Forelimb muscle (tissue), 1 donor: ENCODE measurements around the gene AKR1C8. TPM values are rescaled to one million over a fixed set of nuclear protein-coding genes. Genes with fewer than 3 reads are reported as not detected.
"Not testable (repeated sequence)": the region's sequence is repeated elsewhere in the genome, so short reads cannot be mapped to it uniquely, and the experiment has no call there.

Source experiments
- DNase-seq: peaks from one replicate; pipeline ENCODE4 v3.0.0-alpha.2; 2013; ENCODE audit warnings: low read depth
- polyA plus RNA-seq: library from polyadenylated mRNA; unstranded; fragments of 120-200 nt; gene quantifications from one replicate; pipeline ENCODE4 v1.2.1, GENCODE V29; 2013; ENCODE audit not compliant: insufficient read length

Gene AKR1C8
- polyA plus RNA-seq, result not detected

DNA sequence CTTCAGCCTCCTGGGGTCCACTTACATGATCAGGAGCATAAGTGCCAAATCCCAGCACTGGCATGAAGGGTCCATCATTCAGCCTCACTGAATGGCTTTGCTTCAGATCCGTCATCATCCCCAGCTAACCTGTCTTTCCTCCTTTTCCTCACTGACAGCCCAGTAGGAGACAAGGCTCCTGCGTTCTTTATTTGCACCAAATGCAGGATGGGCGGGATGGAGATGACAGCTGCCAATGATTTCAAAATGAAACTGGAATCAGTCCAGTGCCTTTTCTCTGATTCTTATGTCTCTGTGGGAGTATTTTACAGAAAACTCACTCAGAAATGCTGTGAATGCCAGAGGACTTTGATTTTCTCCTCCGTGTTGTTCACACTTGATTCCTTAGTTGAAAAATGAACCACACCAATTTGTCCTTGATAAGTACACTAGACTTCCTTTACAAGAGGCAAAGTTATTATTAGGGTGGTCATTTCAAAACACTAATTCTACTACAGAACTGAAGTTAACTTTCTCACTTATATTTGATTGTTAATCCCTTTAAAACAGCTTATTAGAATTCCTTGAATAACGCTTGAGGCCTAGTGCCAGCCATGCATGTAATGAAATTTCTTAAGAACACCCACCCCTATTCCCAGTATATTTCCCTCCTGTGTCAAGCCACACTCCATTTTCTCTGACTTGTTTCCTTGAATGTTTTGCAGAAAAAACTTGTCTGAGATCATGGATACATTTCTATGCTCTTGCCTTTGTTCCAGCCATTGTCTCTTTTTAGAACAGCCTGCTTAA lies at the start of gene AKR1C8:
Gene AKR1C8, minus strand, starts transcription at position 164 of the 789 bp plus-strand sequence. Its CDS starts 46 bp downstream, at position 118.
- DNase-seq, result no peak

DNA sequence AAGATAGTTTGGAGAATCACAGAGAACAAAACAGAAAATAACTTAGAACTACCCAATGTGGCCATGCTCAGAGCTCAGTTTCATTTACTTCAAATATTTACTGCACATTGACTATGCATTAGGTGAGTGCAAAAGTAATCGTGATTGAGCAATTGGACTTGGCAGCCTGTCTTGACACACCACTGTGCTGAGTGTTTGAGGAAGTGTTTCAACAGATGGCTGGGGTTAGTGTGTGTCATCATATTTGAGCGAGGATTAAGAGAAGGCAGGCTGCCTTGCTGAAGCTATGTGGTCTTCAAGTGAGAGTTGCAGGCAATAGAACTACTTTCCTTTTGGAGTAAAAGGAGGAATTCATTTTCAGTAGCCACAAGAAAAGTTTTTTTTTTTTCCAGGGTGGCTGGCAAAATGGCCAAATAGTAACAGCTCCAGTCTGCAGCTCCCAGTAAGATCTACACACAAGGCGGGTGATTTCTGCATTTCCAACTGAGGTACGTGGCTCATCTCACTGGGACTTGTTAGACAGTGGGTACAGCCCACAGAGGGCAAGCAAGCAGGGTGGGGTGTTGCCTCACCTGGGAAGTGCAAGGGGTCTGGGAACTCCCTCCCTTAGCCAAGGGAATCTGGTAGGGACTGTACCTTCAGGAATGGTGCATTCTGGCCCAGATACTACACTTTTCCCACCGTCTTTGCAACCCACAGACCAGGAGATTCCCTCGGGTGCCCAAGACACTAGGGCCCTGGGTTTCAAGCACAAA lies 49.3 kb upstream of the AKR1C8 start:
- DNase-seq, result peak; percentile 24

DNA sequence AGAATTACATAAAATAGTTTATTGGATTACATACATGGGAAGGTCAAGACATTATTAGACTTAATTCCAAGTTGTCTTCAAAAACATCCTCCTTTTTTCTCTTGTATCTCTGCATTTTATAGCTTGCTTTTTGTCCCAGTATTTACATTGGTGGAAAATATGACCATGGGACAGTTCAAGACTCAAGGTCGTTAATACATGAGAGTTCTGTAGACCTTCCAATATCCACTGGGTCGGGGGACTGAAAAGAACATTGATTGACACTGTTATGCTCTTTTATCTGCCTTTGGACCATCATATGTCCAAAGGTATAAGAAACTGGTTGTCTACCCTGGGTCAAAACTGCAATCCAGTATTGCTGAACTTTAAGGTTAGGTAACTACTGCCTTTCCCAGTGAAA lies 48.4 kb upstream of the AKR1C8 start:
- DNase-seq, result no peak

DNA sequence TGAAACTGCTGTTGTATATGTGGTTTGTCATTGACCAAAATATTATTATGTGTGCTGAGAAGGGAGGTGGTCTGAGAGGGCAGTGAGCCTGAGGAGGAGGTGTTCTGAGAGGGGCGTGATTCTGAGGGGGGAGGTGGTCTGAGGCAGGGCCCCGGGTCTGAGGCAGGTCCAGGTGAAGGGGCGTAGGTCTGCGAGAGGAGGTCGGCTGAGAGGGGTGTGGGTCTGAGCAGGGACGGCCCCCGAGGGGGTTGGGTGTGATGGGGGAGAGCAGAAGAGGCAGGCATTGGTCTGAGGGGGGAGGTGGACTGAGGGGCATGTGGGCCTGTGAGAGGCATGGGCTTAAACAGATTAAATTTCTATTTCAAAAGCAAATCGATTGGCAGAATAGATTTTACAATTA lies 44.1 kb upstream of the AKR1C8 start:
- DNase-seq, result no peak

DNA sequence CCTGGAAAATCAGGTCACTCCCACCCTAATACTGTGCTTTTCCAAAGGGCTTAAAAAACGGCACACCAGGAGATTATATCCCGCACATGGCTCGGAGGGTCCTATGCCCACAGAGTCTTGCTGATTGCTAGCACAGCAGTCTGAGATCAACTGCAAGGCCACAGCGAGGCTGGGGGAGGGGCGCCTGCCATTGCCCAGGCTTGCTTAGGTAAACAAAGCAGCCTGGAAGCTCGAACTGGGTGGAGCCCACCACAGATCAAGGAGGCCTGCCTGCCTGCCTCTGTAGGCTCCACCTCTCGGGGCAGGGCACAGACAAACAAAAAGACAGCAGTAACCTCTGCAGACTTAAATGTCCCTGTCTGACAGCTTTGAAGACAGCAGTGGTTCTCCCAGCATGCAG lies 38.0 kb upstream of the AKR1C8 start:
- not testable (repeated sequence) for DNase-seq

DNA sequence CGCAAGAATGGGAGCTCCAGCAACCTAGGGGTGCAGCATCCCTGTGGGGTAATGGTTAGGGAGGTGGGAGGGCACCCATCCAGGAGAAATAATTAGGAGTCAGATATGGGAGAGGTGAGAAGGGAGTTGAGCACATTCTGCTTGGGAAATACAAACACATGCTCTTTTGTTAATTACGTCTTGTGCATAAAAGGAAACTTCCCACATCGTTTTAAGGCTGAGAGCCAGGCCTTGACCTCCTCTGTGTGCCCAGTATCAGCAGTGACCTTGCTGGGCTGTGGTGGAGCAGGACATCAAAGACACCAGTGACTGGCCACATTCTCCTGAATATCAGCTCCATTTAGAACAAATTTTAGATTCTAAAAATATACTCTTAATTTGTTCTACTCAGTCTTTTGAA lies 34.3 kb upstream of the AKR1C8 start:
- DNase-seq, result no peak

DNA sequence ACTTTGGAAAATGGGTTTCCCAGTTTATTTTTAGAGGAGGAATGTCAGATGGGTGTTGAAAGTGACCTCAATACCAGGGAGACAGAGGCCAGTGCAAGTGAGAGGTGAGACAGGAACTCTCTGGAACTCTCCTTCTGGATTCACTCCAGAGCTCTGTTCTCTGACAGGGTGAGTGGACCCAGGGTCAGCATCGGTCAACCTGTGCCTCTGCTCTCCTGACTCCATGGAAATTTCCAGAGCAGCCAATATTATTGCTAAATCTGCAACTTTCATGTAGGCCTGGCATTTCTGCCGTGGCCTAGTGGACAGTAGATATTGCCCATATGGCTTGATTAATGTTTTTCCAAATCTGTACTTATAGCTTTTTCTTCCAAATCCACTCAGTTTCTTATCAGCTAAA lies 31.9 kb upstream of the AKR1C8 start:
- no peak for DNase-seq

DNA sequence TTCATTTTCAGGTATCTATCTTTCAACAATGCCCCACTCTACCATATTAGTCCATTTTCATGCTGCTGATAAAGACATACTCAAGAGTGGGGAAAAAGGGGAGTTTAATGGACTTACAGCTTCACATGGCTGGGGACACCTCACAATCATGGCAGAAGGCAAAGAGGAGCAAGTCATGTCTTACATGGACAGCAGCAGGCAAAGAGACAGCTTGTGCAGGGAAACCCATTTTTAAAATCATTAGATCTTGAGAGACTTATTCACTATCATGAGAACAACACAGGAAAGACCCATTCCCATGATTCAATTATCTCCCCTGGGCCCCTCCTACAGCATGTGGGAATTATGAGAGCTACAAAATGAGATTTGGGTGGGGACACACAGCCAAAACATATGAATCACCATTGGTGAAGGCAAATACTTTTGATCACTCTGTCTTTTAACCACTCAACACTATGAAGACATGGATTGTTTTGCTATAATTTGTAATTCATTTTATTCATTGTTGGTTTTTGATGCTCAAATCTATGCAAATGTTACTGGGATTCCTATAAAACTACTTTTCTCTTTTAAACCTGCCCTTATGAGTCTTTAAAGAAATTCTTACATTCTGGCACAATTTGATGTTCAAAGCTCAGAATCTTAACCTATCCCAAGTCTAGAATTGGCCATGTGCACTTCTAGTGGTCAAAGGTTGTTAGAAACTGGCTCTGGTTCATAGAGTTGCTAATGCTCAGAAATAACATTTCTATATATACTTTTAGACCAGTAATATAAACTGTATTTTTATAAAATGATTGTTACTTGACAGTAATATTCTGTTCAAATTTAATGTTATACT lies 27.0 kb upstream of the AKR1C8 start:
- no peak for DNase-seq

DNA sequence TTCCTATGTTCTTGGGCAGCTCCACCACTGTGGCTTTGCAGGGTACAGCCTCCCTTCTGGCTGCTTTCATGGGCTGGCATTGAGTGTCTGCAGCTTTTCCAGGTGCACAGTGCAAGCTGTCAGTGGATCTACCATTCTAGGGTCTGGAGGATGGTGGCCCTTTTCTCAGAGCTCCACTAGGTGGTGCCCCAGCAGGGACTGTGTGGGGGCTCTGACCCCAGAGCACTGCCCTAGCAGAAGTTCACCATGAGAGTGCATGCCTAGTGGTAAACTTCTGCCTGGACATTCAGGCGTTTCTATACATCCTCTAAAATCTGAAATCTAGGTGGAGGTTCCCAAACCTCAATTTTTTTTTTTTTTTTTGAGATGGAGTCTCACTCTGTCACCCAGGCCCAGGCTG lies 25.3 kb upstream of the AKR1C8 start:
- DNase-seq, result not testable (repeated sequence)

DNA sequence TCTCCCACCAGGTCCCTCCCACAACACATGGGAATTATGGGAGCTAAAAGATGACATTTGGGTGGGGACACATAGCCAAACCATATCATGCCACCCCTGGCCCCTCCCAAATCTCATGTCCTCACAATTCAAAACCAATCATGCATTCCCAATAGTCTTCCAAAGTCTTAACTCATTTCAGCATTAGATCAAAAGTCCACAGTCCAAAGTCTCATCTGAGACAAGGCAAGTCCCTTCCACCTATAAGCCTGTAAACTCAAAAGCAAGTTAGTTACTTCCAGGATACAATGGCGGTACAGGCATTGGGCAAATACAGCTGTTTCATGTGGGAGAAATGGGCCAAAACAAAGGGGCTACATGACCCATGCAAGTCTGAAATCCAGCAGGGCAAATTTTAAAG lies 24.8 kb upstream of the AKR1C8 start:
- not testable (repeated sequence) for DNase-seq

DNA sequence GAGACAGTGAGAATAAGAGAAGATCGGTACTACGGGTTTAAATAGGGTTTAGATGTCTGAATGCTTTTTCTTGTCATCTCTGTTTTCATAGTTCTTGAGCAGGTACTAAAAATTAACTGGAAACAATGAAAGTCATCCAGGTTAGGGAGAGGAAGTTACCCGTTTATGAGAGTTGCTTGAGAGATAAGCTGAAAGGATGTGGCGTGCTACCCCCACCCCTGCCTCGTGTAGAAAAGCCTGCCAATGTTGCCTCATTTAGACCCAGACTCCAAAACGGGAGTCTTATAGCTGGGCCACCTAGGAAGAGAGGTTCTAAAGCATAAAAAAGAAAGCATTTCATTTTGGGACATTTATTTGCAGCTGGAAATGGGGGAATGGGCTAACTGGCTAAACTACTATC lies 21.8 kb upstream of the AKR1C8 start:
- no peak for DNase-seq

DNA sequence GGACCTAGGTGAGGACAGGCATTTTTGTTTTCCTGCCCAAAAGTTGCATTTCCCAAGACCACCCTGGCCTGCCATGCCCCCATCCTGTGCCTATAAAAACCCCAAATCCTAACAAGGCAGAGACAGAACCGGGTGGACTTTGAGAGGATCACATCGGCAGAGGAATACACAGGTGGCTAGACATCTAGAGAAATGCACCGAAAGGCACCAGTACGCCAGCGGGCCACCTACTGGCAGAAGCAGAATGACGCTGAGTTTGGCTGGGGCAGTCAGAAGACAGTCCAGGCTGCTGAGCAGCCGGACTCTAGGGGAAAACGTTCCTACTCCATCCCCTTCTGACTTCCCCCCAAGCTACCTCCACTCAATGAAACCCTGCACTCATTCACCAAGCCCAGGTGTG lies 14.4 kb upstream of the AKR1C8 start:
- DNase-seq, result no peak

DNA sequence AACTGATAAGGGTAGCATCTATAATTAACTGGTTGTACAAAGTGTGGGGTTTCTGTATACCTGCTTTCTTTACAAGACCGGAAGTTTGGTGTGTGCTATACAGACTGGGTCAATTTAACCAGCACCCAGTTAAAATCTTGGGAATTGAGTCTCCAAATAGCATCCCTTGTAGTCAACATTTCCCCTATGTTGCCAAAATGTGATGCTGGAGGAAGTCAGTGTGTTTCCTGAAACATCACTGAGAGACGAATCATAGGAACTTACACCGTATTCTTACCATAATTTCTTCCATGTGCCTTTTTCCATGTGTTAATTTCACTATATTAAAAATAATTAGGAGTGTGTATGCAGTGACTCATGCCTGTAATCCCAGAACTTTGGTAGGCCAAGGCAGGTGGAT lies 13.4 kb upstream of the AKR1C8 start:
- DNase-seq, result no peak

DNA sequence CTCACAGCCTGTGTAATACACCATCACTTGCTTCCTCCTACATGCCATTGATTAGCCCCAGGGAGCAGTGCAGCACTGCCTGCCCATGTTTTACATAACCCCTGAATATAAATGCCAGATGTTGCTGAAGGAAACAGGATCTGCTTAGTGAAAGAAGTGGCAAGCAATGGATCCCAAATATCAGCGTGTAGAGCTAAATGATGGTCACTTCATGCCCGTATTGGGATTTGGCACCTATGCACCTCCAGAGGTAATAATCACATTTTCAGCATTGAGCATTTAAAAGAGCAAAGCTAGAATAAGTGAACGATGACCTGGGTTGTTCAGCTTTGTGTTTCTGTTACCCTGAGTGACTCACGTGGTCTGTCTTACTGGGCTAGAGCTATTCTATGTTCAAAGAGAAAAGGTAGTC lies 11.8 kb upstream of the AKR1C8 start, which contains the start of gene AKR1C4:
Gene AKR1C4, plus strand, starts transcription at position 136 of the 412 bp plus-strand sequence. Its CDS starts 31 bp downstream, at position 167.
- DNase-seq, result no peak

DNA sequence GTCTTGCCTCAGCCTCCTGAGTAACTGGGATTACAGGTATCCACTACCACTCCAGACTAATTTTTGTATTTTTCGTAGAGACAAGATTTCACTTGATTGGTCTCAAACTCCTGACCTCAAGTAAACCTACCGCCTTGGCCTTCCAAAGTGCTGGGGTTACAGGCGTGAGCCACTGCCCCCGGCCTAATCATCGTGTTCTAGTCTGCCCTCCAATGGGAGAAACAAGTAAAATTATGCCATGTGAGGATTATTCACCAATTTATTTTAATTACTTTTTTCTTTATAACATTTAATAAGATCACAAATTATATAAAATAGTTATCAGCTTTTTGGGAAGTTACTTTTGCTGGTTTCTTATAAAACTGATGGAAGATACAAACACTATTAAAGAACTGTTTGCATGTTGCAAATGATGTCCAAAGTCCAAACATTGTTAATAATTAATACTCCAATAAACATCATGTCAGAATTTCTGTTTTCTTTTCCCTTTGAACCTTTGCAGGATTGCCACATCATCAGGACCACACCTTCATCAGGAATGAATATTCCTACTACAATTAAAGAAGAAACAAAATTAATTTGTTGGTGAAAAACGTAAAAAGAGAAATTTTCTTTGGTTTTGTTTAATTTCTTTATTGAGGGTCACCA lies 10.9 kb upstream of the AKR1C8 start:
- DNase-seq, result no peak

DNA sequence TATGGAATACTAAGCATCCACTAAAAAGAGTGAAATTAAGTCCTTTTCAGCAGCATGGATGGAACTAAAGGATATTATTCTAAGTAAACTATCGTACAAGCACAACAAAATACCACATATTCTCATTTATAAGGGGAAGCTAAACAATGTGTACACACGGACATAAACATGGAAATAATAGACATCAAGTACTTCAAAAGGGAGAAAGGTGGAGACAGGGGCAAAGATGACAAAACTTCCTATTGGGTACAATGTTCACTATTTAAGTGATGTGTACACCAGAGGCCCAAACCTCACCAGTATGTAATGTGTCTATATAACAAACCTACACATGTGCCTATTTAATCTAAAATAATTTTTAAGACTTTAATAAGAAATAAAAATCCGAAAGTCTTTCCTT lies 9.5 kb upstream of the AKR1C8 start:
- no peak for DNase-seq

DNA sequence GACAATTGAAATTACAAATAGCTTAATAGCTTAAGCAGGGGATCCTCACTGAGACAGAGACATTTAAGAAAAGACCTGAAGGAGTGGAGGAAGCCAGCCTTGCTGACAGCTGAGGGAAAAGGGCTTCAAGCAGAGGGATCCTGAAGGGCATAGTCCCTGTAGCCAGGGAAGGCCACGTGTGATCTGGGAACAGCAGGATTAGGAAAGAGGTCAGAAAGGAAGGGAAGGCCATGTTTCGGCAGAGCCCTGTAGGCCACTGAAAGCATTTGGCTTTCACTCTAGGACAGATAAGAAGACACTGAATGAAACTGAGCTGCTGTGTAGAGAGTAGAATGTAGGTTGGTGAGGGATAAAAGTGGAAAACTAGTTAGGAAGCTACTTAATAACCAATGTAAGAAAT lies 3.4 kb upstream of the AKR1C8 start:
- DNase-seq, result no peak

DNA sequence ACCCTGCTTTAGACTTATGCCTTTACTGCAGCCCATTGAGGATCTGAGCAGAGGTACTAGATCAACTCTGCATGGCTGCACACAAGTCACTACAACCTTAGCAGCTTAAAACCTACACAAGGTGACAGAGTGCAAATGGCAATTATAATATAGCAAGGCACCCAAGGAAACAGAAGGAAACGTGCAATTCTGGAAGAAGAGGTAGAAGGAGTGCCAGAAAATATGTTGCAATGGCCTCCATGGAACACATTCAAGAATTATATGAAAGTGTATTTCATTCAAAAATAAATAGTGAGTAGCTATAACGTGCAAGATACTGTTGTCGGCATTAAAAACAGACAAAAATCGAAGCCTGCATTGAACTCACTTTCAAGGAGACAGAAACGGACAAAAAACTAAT lies 2.9 kb upstream of the AKR1C8 start:
- no peak for DNase-seq

DNA sequence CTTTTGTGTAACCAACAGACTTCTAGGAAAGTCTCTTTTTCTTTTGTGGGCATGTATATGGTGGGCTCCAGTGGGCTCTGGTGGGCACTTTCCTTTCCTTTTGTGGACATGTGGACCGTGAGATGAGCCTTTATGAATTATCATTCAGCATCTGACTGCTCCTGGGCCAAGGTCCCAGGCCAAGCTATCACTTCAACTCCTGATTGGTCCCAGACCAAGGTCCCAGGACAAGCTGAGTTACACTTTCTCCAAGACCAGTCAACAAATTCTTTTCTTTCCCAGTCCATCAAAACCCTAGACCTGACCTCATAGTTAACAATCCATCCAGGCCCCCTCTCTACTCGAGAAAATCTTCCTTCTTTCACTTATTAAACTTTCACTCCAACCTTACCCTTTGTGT lies 1.0 kb downstream of the AKR1C8 start:
- DNase-seq, result no peak

DNA sequence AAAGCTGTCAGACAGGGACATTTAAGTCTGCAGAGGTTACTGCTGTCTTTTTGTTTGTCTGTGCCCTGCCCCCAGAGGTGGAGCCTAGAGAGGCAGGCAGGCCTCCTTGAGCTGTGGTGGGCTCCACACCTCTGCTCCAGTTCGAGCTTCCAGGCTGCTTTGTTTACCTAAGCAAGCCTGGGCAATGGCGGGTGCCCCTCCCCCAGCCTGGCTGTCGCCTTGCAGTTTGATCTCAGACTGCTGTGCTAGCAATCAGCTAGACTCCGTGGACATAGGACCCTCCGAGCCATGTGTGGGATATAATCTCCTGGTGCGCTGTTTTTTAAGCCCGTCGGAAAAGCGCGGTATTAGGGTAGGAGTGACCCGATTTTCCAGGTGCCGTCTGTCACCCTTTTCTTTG lies 4.4 kb downstream of the AKR1C8 start:
- not testable (repeated sequence) for DNase-seq

DNA sequence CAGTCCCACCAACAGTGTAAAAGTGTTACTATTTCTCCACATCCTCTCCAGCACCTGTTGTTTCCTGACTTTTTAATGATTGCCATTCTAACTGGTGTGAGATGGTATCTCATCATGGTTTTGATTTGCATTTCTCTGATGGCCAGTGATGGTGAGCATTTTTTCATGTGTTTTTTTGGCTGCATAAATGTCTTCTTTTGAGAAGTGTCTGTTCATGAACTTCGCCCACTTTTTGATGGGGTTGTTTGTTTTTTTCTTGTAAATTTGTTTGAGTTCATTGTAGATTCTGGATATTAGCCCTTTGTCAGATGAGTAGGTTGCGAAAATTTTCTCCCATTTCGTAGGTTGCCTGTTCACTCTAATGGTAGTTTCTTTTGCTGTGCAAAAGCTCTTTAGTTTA lies 9.4 kb downstream of the AKR1C8 start:
- DNase-seq, result not testable (repeated sequence)
